Calu3 (cell line): ENCODE data around the gene KMT2E. TPM values are rescaled to one million over a fixed set of nuclear protein-coding genes. Genes with fewer than 3 reads are reported as not detected.

Experiments used
- BruUV-seq: library from RNA; stranded (reverse); fragments of 400-500 nt; replicated peaks from 2 replicates; lab custom pipeline; 2021; lab: Mats Ljungman, UMichigan
- CTCF ChIA-PET: fragments of 300-600 bp; sonication (Branson Sonifier 250); formaldehyde crosslinking; loops from one replicate; lab custom pipeline; 2022; ENCODE audit warnings: antibody characterized with exemption; lab: Charles Lee
- DNase-seq: peaks from one replicate; pipeline ENCODE4 v3.0.0; 2022
- H3K27ac Mint-ChIP-seq: one replicate; pipeline ENCODE4 v1.8.0; 2022; ENCODE audit warnings: mixed read lengths; ENCODE audit not compliant: unreplicated experiment
- H3K27me3 Mint-ChIP-seq: one replicate; pipeline ENCODE4 v1.8.0; 2022; ENCODE audit warnings: mixed read lengths; ENCODE audit not compliant: unreplicated experiment
- H3K36me3 Mint-ChIP-seq: one replicate; pipeline ENCODE4 v1.8.0; 2022; ENCODE audit warnings: mild to moderate bottlenecking, moderate library complexity, mixed read lengths; ENCODE audit not compliant: insufficient read depth, unreplicated experiment
- H3K4me1 Mint-ChIP-seq: one replicate; pipeline ENCODE4 v1.8.0; 2022; ENCODE audit warnings: mild to moderate bottlenecking, low read depth, mixed read lengths; ENCODE audit not compliant: unreplicated experiment
- H3K4me3 Mint-ChIP-seq: one replicate; pipeline ENCODE4 v1.8.0; 2022; ENCODE audit warnings: mild to moderate bottlenecking, low read depth, moderate library complexity, mixed read lengths; ENCODE audit not compliant: unreplicated experiment
- H3K9me3 Mint-ChIP-seq: one replicate; pipeline ENCODE4 v1.8.0; 2022; ENCODE audit warnings: low read depth, mixed read lengths; ENCODE audit not compliant: unreplicated experiment
- CTCF ChIP-seq: fragments of 200-600 bp; IDR thresholded peaks from one replicate; pipeline ENCODE4 v1.8.0; 2022; ENCODE audit warnings: antibody characterized with exemption; ENCODE audit not compliant: unreplicated experiment
- intact Hi-C: fragments of 100-400 bp; cut with micrococcal nuclease; formaldehyde crosslinking; loops from one replicate; pipeline ENCODE4 v1.10.0; 2022; ENCODE audit not compliant: unreplicated experiment
- total RNA-seq: library from RNA; stranded (reverse); gene quantifications from 2 replicates; pipeline ENCODE4 v1.2.3, GENCODE V29; 2022

Gene KMT2E
- total RNA-seq, 1 experiment from 2014 or later = 39.1 TPM

- Mint-ChIP-seq H3K4me3 (no peak overlapping the region), H3K9me3 (no peaks in the 10 kb centered on the region), H3K27me3 (no peaks in the 10 kb centered on the region), H3K27ac (no peak overlapping the region), H3K4me1 (peaks cover 8% of the 10 kb centered on the region), H3K36me3 (no peaks in the 10 kb centered on the region)
- CTCF ChIA-PET = no interaction called here
- intact Hi-C loops = loop anchor here (5.0 kb wide), 1 partner anchor 183 kb away; no protein-coding TSS in a partner anchor
- no TSS peak for BruUV-seq
- no peak for DNase-seq
- TF ChIP-seq CTCF = no peak
Observed at GRCh38 chr7:105154084-105154483, 140.1 kb downstream of the KMT2E start.

- H3K4me3 Mint-ChIP-seq = no peak overlapping the region
- no peak for TF ChIP-seq CTCF
- H3K9me3 Mint-ChIP-seq = no peaks in the 10 kb centered on the region
- H3K27ac Mint-ChIP-seq = no peak overlapping the region
- intact Hi-C loops = no loop called here
- DNase-seq = no peak
- no peaks in the 10 kb centered on the region for H3K27me3 Mint-ChIP-seq
- no peaks in the 10 kb centered on the region for H3K4me1 Mint-ChIP-seq
- BruUV-seq = no TSS peak
- CTCF ChIA-PET = no interaction called here
- H3K36me3 Mint-ChIP-seq = no peaks in the 10 kb centered on the region
Observed at GRCh38 chr7:105156731-105157130, 142.7 kb downstream of the KMT2E start.

GRCh38 chr7:105157278-105157677 is 143.3 kb downstream of the KMT2E start:
- Mint-ChIP-seq H3K4me3 (no peak overlapping the region), H3K36me3 (no peaks in the 10 kb centered on the region), H3K9me3 (no peaks in the 10 kb centered on the region), H3K27me3 (no peaks in the 10 kb centered on the region), H3K4me1 (no peaks in the 10 kb centered on the region), H3K27ac (no peak overlapping the region)
- DNase-seq = no peak
- CTCF ChIA-PET = no interaction called here
- intact Hi-C loops = no loop called here
- no TSS peak for BruUV-seq
- TF ChIP-seq CTCF = no peak

GRCh38 chr7:105161366-105161765 is 147.4 kb downstream of the KMT2E start:
- CTCF ChIA-PET = no interaction called here
- intact Hi-C loops = no loop called here

More at GRCh38 chr7:105161366-105161765, 147.4 kb downstream of the KMT2E start:
- no peak for DNase-seq
- no peaks in the 10 kb centered on the region for H3K36me3 Mint-ChIP-seq
- H3K27ac Mint-ChIP-seq = no peak overlapping the region
- no peak overlapping the region for H3K4me3 Mint-ChIP-seq
- BruUV-seq = no TSS peak
- H3K4me1 Mint-ChIP-seq = no peaks in the 10 kb centered on the region
- no peaks in the 10 kb centered on the region for H3K27me3 Mint-ChIP-seq
- TF ChIP-seq CTCF = no peak
- H3K9me3 Mint-ChIP-seq = no peaks in the 10 kb centered on the region
